K562 (cell line): ENCODE data around the gene RORC. TPM values are rescaled to one million over a fixed set of nuclear protein-coding genes. Genes with fewer than 3 reads are reported as not detected.
A peak's percentile ranks its signal among the peaks of the same experiment; 100 is the strongest.

Source experiments
- ARID4B ChIP-seq: sonication (generic); formaldehyde crosslinking; IDR thresholded peaks from 2 replicates; pipeline ENCODE4 v1.8.0; 2022; ENCODE audit warnings: mild to moderate bottlenecking, missing genetic modification reagents
- ATF4 ChIP-seq: fragments of 450-650 bp; formaldehyde crosslinking; IDR thresholded peaks from 2 replicates; pipeline ENCODE4 v1.4.0; 2022; ENCODE audit warnings: mild to moderate bottlenecking, moderate library complexity
- BRD4 ChIP-seq: fragments of 200-600 bp; sonication (generic); IDR thresholded peaks from 2 replicates; pipeline ENCODE4 v1.6.1; 2017; ENCODE audit warnings: inconsistent platforms
- CAMTA2 ChIP-seq: fragments of 250-450 bp; sonication (Bioruptor Pico); conservative IDR thresholded peaks from 2 replicates; pipeline ENCODE4 v1.5.1; 2022
- CHD2 ChIP-seq: IDR thresholded peaks from 2 replicates; pipeline ENCODE4 v1.6.1; 2011; ENCODE audit warnings: low read depth, low read length
- PCBP1 ChIP-seq: fragments of 200-400 bp; formaldehyde crosslinking; IDR thresholded peaks from 2 replicates; pipeline ENCODE4 v1.6.1; 2018; ENCODE audit warnings: mild to moderate bottlenecking, low read depth, low read length; ENCODE audit not compliant: poor library complexity, severe bottlenecking
- POLR2A ChIP-seq: fragments of 450-650 bp; conservative IDR thresholded peaks from 2 replicates; pipeline ENCODE4 v1.6.1; 2016
- SP1 ChIP-seq: sonication (generic); formaldehyde crosslinking; IDR thresholded peaks from 2 replicates; pipeline ENCODE4 v1.8.1; 2022; ENCODE audit warnings: mild to moderate bottlenecking, missing genetic modification reagents
- TAF1 ChIP-seq: IDR thresholded peaks from 2 replicates; pipeline ENCODE4 v1.6.1; 2011; ENCODE audit warnings: mild to moderate bottlenecking, low read length, moderate library complexity; ENCODE audit not compliant: insufficient read depth, control insufficient read depth, severe bottlenecking; ENCODE audit errors: extremely low read depth
- U2AF2 ChIP-seq: fragments of 200-400 bp; formaldehyde crosslinking; optimal IDR thresholded peaks from 2 replicates; pipeline ENCODE3; 2017; ENCODE audit warnings: low read depth, mild to moderate bottlenecking, low read length
- USF1 ChIP-seq: sonication (generic); formaldehyde crosslinking; IDR thresholded peaks from 2 replicates; pipeline ENCODE4 v1.9.0; 2022; ENCODE audit warnings: mild to moderate bottlenecking, missing genetic modification reagents
- ZNF143 ChIP-seq: sonication (generic); formaldehyde crosslinking; IDR thresholded peaks from 2 replicates; pipeline ENCODE4 v1.9.0; 2022; ENCODE audit warnings: mild to moderate bottlenecking, missing genetic modification reagents
- ZNF395 ChIP-seq: fragments of 200-800 bp; sonication (Bioruptor generic); IDR thresholded peaks from 2 replicates; pipeline ENCODE4 v1.6.1; 2017; ENCODE audit warnings: missing genetic modification characterization, missing compliant biosample characterization
- ZNF408 ChIP-seq: fragments of 250-450 bp; sonication (Bioruptor Pico); IDR thresholded peaks from 2 replicates; pipeline ENCODE4 v1.4.0; 2020; ENCODE audit warnings: low read depth, mild to moderate bottlenecking, moderate library complexity
- ZNF655 ChIP-seq: fragments of 250-450 bp; sonication (Bioruptor Pico); IDR thresholded peaks from 2 replicates; pipeline ENCODE4 v1.5.0; 2021
- polyA plus RNA-seq, 8 experiments: library from polyadenylated mRNA; depleted of rRNA in 4 of 8; stranded (reverse) in 5 of 8; unstranded in 3 of 8; fragments of >200 nt; fragmentation: Nextera tagmentation in 2 of 8; fragmentation: Illumina TruSeq in 1 of 8; extraction: Ambion mirVana in 2 of 8; extraction: Trizol in 1 of 8; gene quantifications; 2 replicates each; pipeline versions ENCODE4 v1.2.1 to v1.2.3, GENCODE V29; 2011 to 2014; ENCODE audit warnings: inconsistent platforms in 1 of 8, missing spikeins in 1 of 8
- total RNA-seq, 7 experiments: library from RNA; depleted of rRNA in 6 of 7; stranded (reverse); fragments of >200 nt in 6 of 7; fragmentation: Illumina TruSeq in 2 of 7; extraction: Trizol in 2 of 7; gene quantifications; 2 replicates each; pipeline versions ENCODE4 v1.2.1 to v1.2.3, GENCODE V29; 2011 to 2021; ENCODE audit warnings: low replicate concordance in 1 of 7

RORC gene
- total and polyA plus RNA-seq, 9 of the 15 experiments (the other 6 are each of a cell fraction or from before 2014, with no cell fraction given): not detected

- TF ChIP-seq U2AF2: no peak
- no peak for TF ChIP-seq ATF4 (CRISPR knock-in tag)
- peak; percentile 67; the same call in 1 of the 2 replicates for TF ChIP-seq ARID4B (CRISPR knock-in tag)
- TF ChIP-seq ZNF143 (CRISPR knock-in tag): no peak
- TF ChIP-seq CHD2: peak; percentile 92
- 0 out of 2 replicates have a peak, but pooled peaks have one; percentile 30 for TF ChIP-seq USF1 (CRISPR knock-in tag)
- no peak for TF ChIP-seq CAMTA2
- TF ChIP-seq ZNF655 (CRISPR knock-in tag): no peak
- TF ChIP-seq ZNF395 (CRISPR knock-in tag): no peak
- no peak for TF ChIP-seq PCBP1
- TF ChIP-seq TAF1: no peak
- no peak for TF ChIP-seq BRD4
- no peak for TF ChIP-seq SP1 (CRISPR knock-in tag)
- no peak for TF ChIP-seq POLR2A
- no peak for TF ChIP-seq ZNF408
These were observed 40.5 kb downstream of the RORC start (continued) for GRCh38 chr1:151790940-151791651.
